GM10266 (cell line): Measurements from ENCODE around the gene ASTN2.

Experiments used
- DNase-seq: peaks from one replicate; pipeline ENCODE4 v3.0.0; 2012; ENCODE audit errors: extremely low spot score
- CTCF ChIP-seq: IDR thresholded peaks from 2 replicates; pipeline ENCODE4 v1.5.1; 2012; ENCODE audit warnings: mild to moderate bottlenecking, low read depth; ENCODE audit not compliant: control insufficient read depth, insufficient read depth; ENCODE audit errors: missing control alignments

The ASTN2 gene

GRCh38 chr9:117211280-117211679 is 203.6 kb downstream of the ASTN2 start:
- DNase-seq: no peak
- no peak for TF ChIP-seq CTCF

GRCh38 chr9:117205806-117206205 is 209.1 kb downstream of the ASTN2 start:
- no peak for TF ChIP-seq CTCF
- DNase-seq: no peak

GRCh38 chr9:117204971-117205370 is 209.9 kb downstream of the ASTN2 start:
- TF ChIP-seq CTCF: no peak
- DNase-seq: no peak

GRCh38 chr9:117191504-117192261 is 223.2 kb downstream of the ASTN2 start:
- DNase-seq: no peak
- no peak for TF ChIP-seq CTCF

- no peak for DNase-seq
- TF ChIP-seq CTCF: no peak
These were observed 225.7 kb downstream of the ASTN2 start for GRCh38 chr9:117189121-117189520.

GRCh38 chr9:117188394-117188793 is 226.5 kb downstream of the ASTN2 start:
- DNase-seq: no peak
- no peak for TF ChIP-seq CTCF

GRCh38 chr9:117187498-117187897 is 227.4 kb downstream of the ASTN2 start:
- no peak for DNase-seq
- no peak for TF ChIP-seq CTCF
